DMS 273 (cell line): ENCODE measurements around the gene TFF2.

Experiments used
- DNase-seq: peaks from one replicate; lab custom pipeline; 2025; ENCODE audit not compliant: unreplicated experiment; lab: John Stamatoyannopoulos, UW

The TFF2 gene

DNA sequence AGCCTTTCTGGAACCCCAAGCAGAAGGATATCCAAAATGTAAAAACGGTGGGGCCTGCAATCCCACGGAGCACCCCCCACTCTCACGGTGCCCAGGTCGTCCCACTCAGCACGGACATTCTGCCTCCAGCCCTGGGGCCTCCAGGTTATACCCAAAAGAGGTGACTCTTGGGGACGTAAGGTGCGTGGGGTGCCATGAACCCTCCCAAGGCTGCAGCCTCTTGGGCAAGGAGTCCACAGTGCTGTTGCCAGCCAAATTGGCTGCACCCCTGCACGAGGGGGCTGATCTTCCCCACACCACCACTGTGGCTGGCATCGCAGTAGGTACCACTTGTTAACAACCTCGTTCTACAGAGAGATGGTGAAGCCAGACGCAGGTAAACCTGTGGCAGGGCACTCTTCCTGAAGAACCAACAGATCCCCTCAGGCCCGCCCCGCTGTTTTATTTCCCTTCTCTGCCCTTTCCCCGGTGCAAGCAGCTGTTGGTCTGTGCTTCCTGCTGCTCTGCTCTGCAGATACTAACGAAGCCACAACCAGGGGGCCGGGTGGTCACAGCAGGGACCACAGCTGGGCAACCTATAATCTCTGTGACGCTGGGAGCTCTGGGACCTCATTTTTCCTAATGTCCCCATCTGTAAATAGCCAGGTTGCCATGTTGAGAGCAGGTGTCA is 44.3 kb downstream of the TFF2 start:
- DNase-seq = peak; percentile 43

- no peak for DNase-seq
These were observed 45.1 kb downstream of the TFF2 start for GRCh38 chr21:42305707-42306147.

DNA sequence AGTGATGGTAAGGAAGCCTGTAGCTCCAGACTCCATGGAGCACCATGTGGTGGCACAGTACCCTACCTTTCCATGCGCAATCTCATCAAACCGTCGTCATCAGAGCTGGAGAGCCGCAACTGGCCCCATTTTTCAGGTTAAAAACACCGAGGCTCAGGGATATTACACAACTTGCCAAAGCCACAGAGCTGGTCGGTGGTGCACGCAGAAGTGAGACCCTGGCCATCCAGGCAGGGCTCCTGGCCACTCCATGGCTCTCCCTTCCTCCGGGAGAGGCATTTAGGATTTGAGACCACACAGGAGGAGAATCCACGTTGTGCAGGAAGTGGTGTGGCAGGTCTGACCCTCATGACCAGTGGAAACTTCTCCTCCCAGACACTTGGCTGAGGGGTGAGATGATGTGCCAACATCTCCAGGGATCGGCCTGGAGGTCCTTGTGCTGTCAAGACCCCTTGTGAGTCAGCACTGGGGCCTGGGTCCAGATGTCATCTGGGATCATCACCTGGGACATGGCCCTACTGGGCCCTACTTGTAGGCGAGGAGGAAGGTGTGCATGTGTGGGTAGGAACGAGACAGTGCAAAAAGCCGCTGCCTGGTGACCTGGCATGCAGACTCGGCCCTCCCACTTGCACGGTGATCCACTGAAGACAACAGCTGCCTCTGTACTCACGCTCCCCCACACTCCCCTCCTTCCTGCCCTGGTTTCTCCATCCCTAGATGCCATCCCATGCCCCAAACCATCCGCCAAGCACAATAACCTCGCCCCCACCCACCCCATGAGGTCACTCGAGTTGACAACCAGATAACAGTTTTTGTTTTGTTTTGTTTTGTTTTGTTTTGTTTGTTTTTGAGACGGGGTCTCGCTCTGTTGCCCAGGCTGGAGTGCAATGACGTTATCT is 46.0 kb downstream of the TFF2 start:
- DNase-seq = no peak

GRCh38 chr21:42303443-42303842 is 47.4 kb downstream of the TFF2 start:
- no peak for DNase-seq

DNA sequence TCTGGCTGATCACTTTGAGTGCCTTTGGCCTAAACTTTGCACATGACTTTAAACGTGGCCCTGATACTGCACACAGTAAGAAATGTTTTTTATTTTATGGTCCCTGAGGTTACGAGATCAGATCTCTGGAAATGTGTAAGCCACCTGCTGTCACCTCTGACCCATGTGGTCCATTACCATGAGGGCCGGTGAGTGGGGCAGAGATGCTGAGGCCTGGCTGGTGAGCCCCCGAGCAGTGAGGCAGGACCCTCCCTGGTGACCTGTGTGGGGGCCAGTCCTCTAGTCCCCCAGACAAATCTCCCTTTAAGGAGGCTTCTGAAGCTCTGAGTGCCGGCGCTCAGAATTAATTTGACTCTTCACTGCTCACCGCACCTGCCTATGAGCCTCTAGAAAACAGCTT is 48.0 kb downstream of the TFF2 start:
- no peak for DNase-seq

DNA sequence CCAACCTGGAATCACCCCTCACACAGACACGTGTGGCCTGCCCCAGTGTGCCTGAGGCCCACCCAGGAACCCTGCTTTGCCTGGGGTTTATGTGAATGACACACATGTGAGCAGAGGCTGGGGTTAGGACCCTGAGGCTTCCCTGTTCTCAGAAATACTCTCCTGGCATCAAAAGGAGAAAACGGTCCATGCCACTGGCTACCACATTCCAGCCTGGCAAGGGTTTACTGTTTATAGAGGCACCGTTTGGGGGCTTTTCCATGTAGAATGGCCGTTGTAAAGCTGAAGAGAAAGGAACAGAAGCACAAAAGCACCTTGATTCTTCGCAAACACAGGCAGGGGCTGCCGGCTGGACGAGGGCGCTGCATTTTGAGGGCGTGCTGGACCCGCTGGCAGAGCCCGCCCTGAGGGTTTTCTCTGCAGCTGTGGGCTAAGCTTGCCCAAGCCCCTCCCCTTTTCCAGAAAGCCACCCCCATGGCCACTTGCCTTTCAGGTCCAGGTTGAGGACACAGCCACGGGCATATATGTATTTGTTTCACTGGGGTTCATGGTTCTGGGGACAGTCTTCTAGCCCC is 48.6 kb downstream of the TFF2 start:
- DNase-seq = no peak

DNA sequence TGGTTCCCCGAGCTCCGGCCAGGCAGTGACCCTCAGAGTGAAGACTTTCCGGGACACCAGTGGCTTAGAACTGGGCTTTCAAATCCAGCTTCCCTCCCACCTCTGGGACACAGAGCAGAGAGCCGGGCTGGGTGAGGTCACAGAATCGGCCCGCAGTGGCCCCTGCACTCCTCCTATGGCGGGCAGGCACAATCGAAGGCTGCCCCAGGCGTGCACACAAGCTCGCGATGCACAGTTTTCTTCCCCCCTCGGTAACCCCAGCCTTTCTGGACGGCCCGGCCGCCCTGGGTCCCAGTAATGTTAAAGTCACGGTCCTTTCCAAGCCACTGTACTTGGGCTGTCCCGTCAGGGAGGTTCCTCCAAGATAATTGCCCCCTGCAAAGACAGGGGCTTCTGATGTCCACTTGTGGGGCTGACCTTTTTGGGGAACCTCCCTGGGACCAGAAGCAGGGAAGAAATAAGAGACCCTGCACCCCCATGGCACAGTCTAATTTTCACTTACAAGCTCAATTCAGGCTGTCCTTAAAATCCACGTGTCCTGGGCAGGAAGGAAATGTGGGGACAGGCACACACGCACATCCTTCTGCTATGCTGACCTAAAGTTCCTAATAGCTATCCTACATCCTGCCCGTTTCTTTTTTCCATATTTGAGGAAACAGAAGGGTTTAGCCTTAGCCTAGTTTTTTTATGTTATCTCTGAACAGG is 49.3 kb downstream of the TFF2 start:
- DNase-seq = no peak

DNA sequence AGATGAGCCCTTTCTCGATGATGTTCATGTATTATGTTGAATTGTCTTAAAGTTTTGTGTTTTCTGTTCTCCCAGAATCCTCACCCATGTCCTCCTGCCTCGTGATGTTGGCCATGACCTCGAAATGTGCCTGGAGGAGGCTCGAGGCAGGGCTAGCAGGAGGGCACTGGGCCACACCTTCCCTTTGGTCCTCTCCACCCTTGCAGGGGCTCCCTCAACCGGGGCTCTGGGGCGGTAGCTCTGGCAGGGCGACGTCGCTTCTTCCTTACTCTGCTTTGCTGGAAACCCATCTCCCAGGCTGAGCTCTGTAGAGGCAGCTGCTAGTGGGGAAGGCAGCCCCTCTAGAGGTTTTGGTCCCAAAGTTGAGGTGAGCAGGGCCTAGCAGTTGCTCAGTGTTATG is 49.8 kb downstream of the TFF2 start:
- no peak for DNase-seq

GRCh38 chr21:42300045-42300583 is 50.7 kb downstream of the TFF2 start:
- no peak for DNase-seq

GRCh38 chr21:42299324-42300044 is 51.3 kb downstream of the TFF2 start:
- DNase-seq = no peak

GRCh38 chr21:42298657-42299056 is 52.1 kb downstream of the TFF2 start:
- DNase-seq = no peak

DNA sequence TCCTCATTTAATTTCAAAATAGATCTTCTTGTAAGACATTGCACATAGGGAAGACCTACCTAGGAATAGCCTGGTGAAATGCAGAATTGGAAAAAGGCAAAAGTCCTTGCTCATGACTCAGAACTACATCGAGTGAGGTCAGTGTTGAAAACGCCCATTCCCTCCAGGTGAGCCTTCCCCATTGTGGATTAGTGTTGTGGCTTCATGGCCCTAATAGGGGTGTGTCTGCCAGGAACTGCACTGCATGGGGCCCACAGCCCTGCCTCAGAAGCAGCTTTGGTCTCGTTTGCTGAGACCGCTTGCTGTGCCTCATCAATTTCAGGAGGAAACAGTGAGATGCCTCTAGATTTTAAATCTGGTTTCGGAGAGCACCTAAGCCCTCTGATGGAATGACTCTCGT is 52.6 kb downstream of the TFF2 start:
- no peak for DNase-seq

DNA sequence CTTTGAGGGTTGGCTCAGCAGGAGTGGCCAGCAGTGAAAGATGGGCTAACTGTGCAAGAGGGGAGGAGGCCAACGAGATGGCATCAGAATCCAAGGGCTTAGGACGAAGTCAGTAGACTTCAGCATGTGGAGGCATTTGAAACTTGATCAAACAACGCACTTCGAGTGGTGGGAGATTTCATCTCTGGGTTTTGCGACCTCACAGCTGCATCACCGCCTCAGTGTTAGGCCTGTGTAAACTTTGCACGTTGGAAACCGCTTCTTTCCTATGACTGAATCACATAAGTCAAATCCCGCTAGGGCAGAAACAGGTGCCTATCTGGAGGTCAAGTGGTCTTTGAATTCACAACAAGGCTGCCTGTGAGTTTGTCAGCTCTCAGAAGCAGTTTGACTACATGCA is 53.4 kb downstream of the TFF2 start:
- DNase-seq = no peak

DNA sequence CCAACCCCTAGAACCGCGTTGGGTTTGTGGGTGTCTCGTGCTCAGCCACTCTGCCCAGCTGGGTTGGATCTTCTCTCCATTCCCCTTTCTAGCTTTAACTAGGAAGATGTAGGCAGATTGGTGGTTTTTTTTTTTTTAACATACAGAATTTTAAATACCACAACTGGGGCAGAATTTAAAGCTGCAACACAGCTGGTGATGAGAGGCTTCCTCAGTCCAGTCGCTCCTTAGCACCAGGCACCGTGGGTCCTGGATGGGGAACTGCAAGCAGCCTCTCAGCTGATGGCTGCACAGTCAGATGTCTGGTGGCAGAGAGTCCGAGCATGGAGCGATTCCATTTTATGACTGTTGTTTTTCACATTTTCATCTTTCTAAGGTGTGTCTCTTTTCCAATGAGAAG is 54.3 kb downstream of the TFF2 start:
- DNase-seq = no peak
